Hepatocyte (in vitro differentiated cells): ENCODE data around the gene NLRC3. TPM values are rescaled to one million over a fixed set of nuclear protein-coding genes. Genes with fewer than 3 reads are reported as not detected.

ENCODE experiments used
- DNase-seq: peaks from one replicate; pipeline ENCODE4 v3.0.0-alpha.2; 2016; ENCODE audit warnings: low spot score
- H2AFZ ChIP-seq: fragments of 200-600 bp; sonication (generic); 2 replicates; pipeline ENCODE4 v1.6.0; 2016; ENCODE audit warnings: antibody characterized with exemption, mild to moderate bottlenecking
- H3K27ac ChIP-seq: fragments of 200-600 bp; sonication (generic); 2 replicates; pipeline ENCODE4 v1.5.1; 2016; ENCODE audit warnings: mild to moderate bottlenecking
- H3K27me3 ChIP-seq: fragments of 200-600 bp; sonication (generic); 2 replicates; pipeline ENCODE4 v1.6.1; 2016
- H3K36me3 ChIP-seq: fragments of 200-600 bp; sonication (generic); replicated peaks from 2 replicates; pipeline ENCODE4 v1.5.1; 2016; ENCODE audit warnings: low read depth; ENCODE audit not compliant: insufficient read depth
- H3K4me1 ChIP-seq: fragments of 200-600 bp; sonication (generic); 2 replicates; pipeline ENCODE4 v1.5.1; 2016; ENCODE audit warnings: mild to moderate bottlenecking, moderate library complexity; ENCODE audit not compliant: insufficient read depth
- H3K4me2 ChIP-seq: fragments of 200-600 bp; sonication (generic); 2 replicates; pipeline ENCODE4 v1.6.0; 2016
- H3K4me3 ChIP-seq: fragments of 200-600 bp; sonication (generic); 2 replicates; pipeline ENCODE4 v1.5.1; 2016; ENCODE audit warnings: mild to moderate bottlenecking
- H3K79me2 ChIP-seq: fragments of 200-600 bp; sonication (generic); 2 replicates; pipeline ENCODE4 v1.6.0; 2017; ENCODE audit warnings: mild to moderate bottlenecking
- H3K9me2 ChIP-seq: fragments of 200-600 bp; sonication (generic); replicated peaks from 2 replicates; pipeline ENCODE4 v1.6.0; 2017; ENCODE audit warnings: mild to moderate bottlenecking; ENCODE audit not compliant: insufficient read depth
- H3K9me3 ChIP-seq: fragments of 200-600 bp; sonication (generic); 2 replicates; pipeline ENCODE4 v1.5.1; 2016; ENCODE audit warnings: low read depth, mild to moderate bottlenecking
- H4K20me1 ChIP-seq: fragments of 200-600 bp; sonication (generic); 2 replicates; pipeline ENCODE4 v1.6.0; 2016; ENCODE audit warnings: mild to moderate bottlenecking; ENCODE audit not compliant: insufficient read depth, poor library complexity, severe bottlenecking
- CTCF ChIP-seq: fragments of 200-600 bp; sonication (generic); IDR thresholded peaks from 2 replicates; pipeline ENCODE4 v1.5.1; 2016; ENCODE audit warnings: antibody characterized with exemption, mild to moderate bottlenecking; ENCODE audit not compliant: poor library complexity
- EZH2 ChIP-seq: fragments of 200-600 bp; sonication (generic); IDR thresholded peaks from 2 replicates; pipeline ENCODE4 v1.6.1; 2016; ENCODE audit warnings: antibody characterized with exemption, mild to moderate bottlenecking, borderline replicate concordance
- EZH2phosphoT487 ChIP-seq: fragments of 200-600 bp; sonication (generic); IDR thresholded peaks from one replicate; pipeline ENCODE4 v1.6.1; 2018; ENCODE audit warnings: antibody characterized with exemption, mild to moderate bottlenecking, low read depth, moderate library complexity; ENCODE audit not compliant: unreplicated experiment, severe bottlenecking
- WGBS: methylation state at CpG from one replicate; pipeline ENCODE4 v1.1.6; 2016; ENCODE audit warnings: low lambda C conversion rate; ENCODE audit errors: missing lambda C conversion rate; 5-methylcytosine and 5-hydroxymethylcytosine counted together
- polyA plus RNA-seq: library from polyadenylated mRNA; unstranded; fragments of >200 nt; fragmentation: Nextera tagmentation; extraction: Ambion mirVana; gene quantifications from 2 replicates; pipeline ENCODE4 v1.2.1, GENCODE V29; 2016
- total RNA-seq: library from RNA; depleted of rRNA; stranded (reverse); fragments of >200 nt; gene quantifications from 2 replicates; pipeline ENCODE4 v1.2.3, GENCODE V29; 2014

Gene NLRC3
- total and polyA plus RNA-seq, 2 experiments from 2014 or later = 0.10 to 0.15 TPM

- Histone ChIP-seq H4K20me1 (no peaks in the 10 kb centered on the region), H3K4me3 (no peak overlapping the region), H3K27me3 (no peaks in the 10 kb centered on the region), H3K4me2 (no peak overlapping the region), H2AFZ (no peak overlapping the region), H3K36me3 (no peaks in the 10 kb centered on the region), H3K9me2 (no peaks in the 10 kb centered on the region), H3K9me3 (no peaks in the 10 kb centered on the region), H3K4me1 (no peaks in the 10 kb centered on the region), H3K79me2 (no peaks in the 10 kb centered on the region), H3K27ac (no peak overlapping the region)
- no peak for DNase-seq
- TF ChIP-seq CTCF = no peak
- TF ChIP-seq EZH2 = no peak
- no peak for TF ChIP-seq EZH2phosphoT487
- WGBS = 97% methylated on average over 22 of the region's 25 CpGs
Measured at GRCh38 chr16:3589991-3590701, 12.9 kb upstream of the NLRC3 start.

GRCh38 chr16:3589441-3589921, 12.3 kb upstream of the NLRC3 start:
- Histone ChIP-seq H3K36me3 (no peaks in the 10 kb centered on the region), H3K27ac (no peak overlapping the region)
- TF ChIP-seq EZH2phosphoT487 (no peak), EZH2 (no peak), CTCF (no peak)

GRCh38 chr16:3589001-3589400, 11.8 kb upstream of the NLRC3 start:
- no peaks in the 10 kb centered on the region for H3K79me2 ChIP-seq
- H3K4me1 ChIP-seq = no peaks in the 10 kb centered on the region
- no peak overlapping the region for H3K4me3 ChIP-seq
- 96% methylated on average over 22 of the region's 22 CpGs for WGBS
- no peaks in the 10 kb centered on the region for H3K9me2 ChIP-seq
- H3K9me3 ChIP-seq = no peaks in the 10 kb centered on the region
- H4K20me1 ChIP-seq = no peaks in the 10 kb centered on the region
- H3K27ac ChIP-seq = no peak overlapping the region
- H3K4me2 ChIP-seq = no peak overlapping the region
- no peaks in the 10 kb centered on the region for H3K36me3 ChIP-seq
- no peak overlapping the region for H2AFZ ChIP-seq
- no peak for DNase-seq
- H3K27me3 ChIP-seq = no peaks in the 10 kb centered on the region
- TF ChIP-seq CTCF (no peak), EZH2 (no peak), EZH2phosphoT487 (no peak)

More at GRCh38 chr16:3589441-3589921, 12.3 kb upstream of the NLRC3 start:
- Histone ChIP-seq H4K20me1 (no peaks in the 10 kb centered on the region), H3K4me2 (no peak overlapping the region), H2AFZ (no peak overlapping the region), H3K4me3 (no peak overlapping the region), H3K4me1 (no peaks in the 10 kb centered on the region), H3K27me3 (no peaks in the 10 kb centered on the region), H3K9me2 (no peaks in the 10 kb centered on the region), H3K79me2 (no peaks in the 10 kb centered on the region), H3K9me3 (no peaks in the 10 kb centered on the region)
- no peak for DNase-seq
- WGBS = 93% methylated on average over 27 of the region's 27 CpGs
